Measurements from ENCODE around the gene NSUN6.
"Not testable (repeated sequence)": the region's sequence is repeated elsewhere in the genome, so short reads cannot be mapped to it uniquely, and the experiment has no call there.

The NSUN6 gene

DNA sequence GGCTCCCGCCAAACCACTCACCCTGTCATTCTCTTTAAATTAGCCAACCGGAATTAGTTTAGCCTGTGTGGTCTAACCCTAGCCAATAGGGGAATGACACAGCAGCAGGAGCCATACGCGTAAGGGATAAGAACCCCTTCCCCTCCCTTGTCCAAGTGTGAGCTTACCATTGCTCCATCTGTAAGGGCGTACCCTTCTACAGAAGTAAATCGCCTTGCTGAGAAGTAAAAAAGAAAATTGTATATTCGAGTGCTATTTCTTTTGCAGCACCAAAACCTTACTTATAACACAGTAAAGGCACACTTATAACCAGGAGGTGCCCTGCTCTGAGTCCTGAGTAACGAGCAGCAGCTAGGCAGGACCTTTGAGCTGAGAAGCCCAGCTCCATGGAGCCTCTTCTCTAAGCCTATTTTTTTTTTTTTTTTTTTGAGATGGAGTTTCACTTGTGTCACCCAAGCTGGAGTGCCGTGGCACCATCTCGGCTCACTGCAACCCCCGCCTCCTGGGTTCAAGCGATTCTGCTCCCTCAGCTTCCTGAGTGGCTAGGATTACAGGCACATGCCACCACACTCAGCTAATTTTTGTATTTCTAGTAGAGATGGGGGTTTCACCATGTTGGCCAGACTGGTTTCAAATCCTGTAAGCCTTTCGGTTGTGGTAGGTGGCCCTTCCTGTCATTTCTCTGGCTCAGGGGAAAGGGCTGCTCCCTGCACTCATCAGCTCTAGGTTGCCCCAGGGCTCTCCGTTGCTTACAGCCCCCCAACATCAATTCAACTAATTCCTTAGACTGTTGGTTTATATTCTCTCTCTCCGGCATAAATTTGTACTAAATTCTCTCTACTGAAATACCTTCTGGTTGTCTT is 73.3 kb downstream of the NSUN6 start:
- Histone ChIP-seq H3K9me3 (ENCODE audit: control insufficient read depth, insufficient read depth, low read depth, low read length) (peaks cover 36% of the 10 kb centered on the region), H3K36me3 (ENCODE audit: control insufficient read depth, insufficient read depth, low read length) (peaks cover 52% of the 10 kb centered on the region), H3K9ac (ENCODE audit: low read length) (no peak overlapping the region), H3K27me3 (ENCODE audit: control insufficient read depth, insufficient read depth, low read length) (no peaks in the 10 kb centered on the region), H3K27ac (ENCODE audit: low read depth, low read length) (no peak overlapping the region), H3K4me1 (ENCODE audit: control insufficient read depth, insufficient read depth, low read length) (no peaks in the 10 kb centered on the region), H3K4me3 (ENCODE audit: low read depth, low read length) (no peak overlapping the region)

DNA sequence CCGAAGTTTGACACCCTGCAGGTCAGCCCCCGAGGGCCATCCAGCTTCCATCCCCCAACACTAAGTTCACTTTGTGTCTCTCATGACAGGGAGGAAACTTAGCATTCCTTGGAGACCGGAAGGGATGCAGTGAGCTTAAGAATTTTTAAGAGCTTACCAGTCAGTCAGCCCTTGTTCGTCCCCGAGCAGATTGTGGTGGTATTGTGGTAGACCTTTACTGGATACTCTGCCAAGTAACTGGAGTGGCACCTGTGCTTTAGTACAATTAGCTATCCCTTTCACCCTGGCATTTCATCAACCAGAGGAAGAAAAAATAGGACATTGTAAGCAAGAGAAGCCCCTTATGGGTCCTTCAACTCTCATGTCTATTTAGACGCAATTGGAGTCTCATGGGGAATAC is 74.8 kb downstream of the NSUN6 start:
- Histone ChIP-seq H3K27me3 (ENCODE audit: control insufficient read depth, insufficient read depth, low read length) (no peaks in the 10 kb centered on the region), H3K9me3 (ENCODE audit: control insufficient read depth, insufficient read depth, low read depth, low read length) (peaks cover 51% of the 10 kb centered on the region), H3K9ac (ENCODE audit: low read length) (no peak overlapping the region), H3K4me3 (ENCODE audit: low read depth, low read length) (no peak overlapping the region), H3K4me1 (ENCODE audit: control insufficient read depth, insufficient read depth, low read length) (no peaks in the 10 kb centered on the region), H3K27ac (ENCODE audit: low read depth, low read length) (no peak overlapping the region), H3K36me3 (ENCODE audit: control insufficient read depth, insufficient read depth, low read length) (peaks cover 48% of the 10 kb centered on the region)

GRCh38 chr10:18572959-18573561 is 78.3 kb downstream of the NSUN6 start:
- H3K9me3 ChIP-seq (ENCODE audit: control insufficient read depth, insufficient read depth, low read depth, low read length): peaks cover 79% of the 10 kb centered on the region

GRCh38 chr10:18571780-18572179 is 79.6 kb downstream of the NSUN6 start:
- Histone ChIP-seq H3K27me3 (ENCODE audit: control insufficient read depth, insufficient read depth, low read length) (no peaks in the 10 kb centered on the region), H3K4me1 (ENCODE audit: control insufficient read depth, insufficient read depth, low read length) (no peaks in the 10 kb centered on the region), H3K9me3 (ENCODE audit: control insufficient read depth, insufficient read depth, low read depth, low read length) (peaks cover 80% of the 10 kb centered on the region), H3K4me3 (ENCODE audit: low read depth, low read length) (no peak overlapping the region), H3K36me3 (ENCODE audit: control insufficient read depth, insufficient read depth, low read length) (peaks cover 15% of the 10 kb centered on the region), H3K27ac (ENCODE audit: low read depth, low read length) (no peak overlapping the region), H3K9ac (ENCODE audit: low read length) (no peak overlapping the region)

More at GRCh38 chr10:18572959-18573561, 78.3 kb downstream of the NSUN6 start:
- Histone ChIP-seq H3K9ac (ENCODE audit: low read length) (no peak overlapping the region), H3K27ac (ENCODE audit: low read depth, low read length) (no peak overlapping the region), H3K4me3 (ENCODE audit: low read depth, low read length) (no peak overlapping the region), H3K36me3 (ENCODE audit: control insufficient read depth, insufficient read depth, low read length) (peaks cover 21% of the 10 kb centered on the region), H3K27me3 (ENCODE audit: control insufficient read depth, insufficient read depth, low read length) (no peaks in the 10 kb centered on the region), H3K4me1 (ENCODE audit: control insufficient read depth, insufficient read depth, low read length) (no peaks in the 10 kb centered on the region)

GRCh38 chr10:18571076-18571475 is 80.3 kb downstream of the NSUN6 start:
- no peaks in the 10 kb centered on the region for H3K27me3 ChIP-seq (ENCODE audit: control insufficient read depth, insufficient read depth, low read length)
- H3K4me1 ChIP-seq (ENCODE audit: control insufficient read depth, insufficient read depth, low read length): no peaks in the 10 kb centered on the region
- no peak overlapping the region for H3K9ac ChIP-seq (ENCODE audit: low read length)
- H3K4me3 ChIP-seq (ENCODE audit: low read depth, low read length): no peak overlapping the region
- H3K27ac ChIP-seq (ENCODE audit: low read depth, low read length): no peak overlapping the region
- H3K9me3 ChIP-seq (ENCODE audit: control insufficient read depth, insufficient read depth, low read depth, low read length): peaks cover 87% of the 10 kb centered on the region
- peaks cover 13% of the 10 kb centered on the region for H3K36me3 ChIP-seq (ENCODE audit: control insufficient read depth, insufficient read depth, low read length)

DNA sequence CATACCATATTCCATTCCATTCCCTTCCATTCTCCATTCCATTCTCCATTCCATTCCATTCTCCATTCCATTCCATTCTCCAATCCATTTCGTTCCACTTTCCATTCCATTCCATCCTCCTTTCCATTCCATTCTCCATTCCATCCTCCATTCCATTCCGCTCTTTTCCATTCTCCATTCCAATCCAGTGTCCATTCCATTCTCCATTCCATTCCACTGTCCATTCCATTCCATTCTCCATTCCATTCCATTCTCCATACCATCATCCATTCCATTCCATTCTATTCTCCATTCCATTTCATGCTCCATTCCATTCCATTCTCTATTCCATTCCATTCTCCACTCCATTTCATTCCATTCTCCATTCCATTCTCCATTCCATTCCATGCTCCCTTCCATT is 81.0 kb downstream of the NSUN6 start:
- not testable (repeated sequence) for H3K4me3 ChIP-seq (ENCODE audit: low read depth, low read length); H3K27ac ChIP-seq (ENCODE audit: low read depth, low read length); H3K27me3 ChIP-seq (ENCODE audit: control insufficient read depth, insufficient read depth, low read length); H3K9ac ChIP-seq (ENCODE audit: low read length); H3K4me1 ChIP-seq (ENCODE audit: control insufficient read depth, insufficient read depth, low read length)
- peaks cover 13% of the 10 kb centered on the region for H3K36me3 ChIP-seq (ENCODE audit: control insufficient read depth, insufficient read depth, low read length)
- peaks cover 94% of the 10 kb centered on the region for H3K9me3 ChIP-seq (ENCODE audit: control insufficient read depth, insufficient read depth, low read depth, low read length)

- H3K36me3 ChIP-seq (ENCODE audit: control insufficient read depth, insufficient read depth, low read length): no peaks in the 10 kb centered on the region; the same call in 1 of the 2 replicates
- H3K4me3 ChIP-seq (ENCODE audit: low read depth, low read length): no peak overlapping the region
- no peaks in the 10 kb centered on the region for H3K27me3 ChIP-seq (ENCODE audit: control insufficient read depth, insufficient read depth, low read length)
- peaks cover 100% of the 10 kb centered on the region for H3K9me3 ChIP-seq (ENCODE audit: control insufficient read depth, insufficient read depth, low read depth, low read length)
- no peak overlapping the region for H3K27ac ChIP-seq (ENCODE audit: low read depth, low read length)
- H3K9ac ChIP-seq (ENCODE audit: low read length): no peak overlapping the region
- H3K4me1 ChIP-seq (ENCODE audit: control insufficient read depth, insufficient read depth, low read length): no peaks in the 10 kb centered on the region
Measured at GRCh38 chr10:18567343-18567856, 84.0 kb downstream of the NSUN6 start.

- peaks cover 7% of the 10 kb centered on the region; the same call in 1 of the 2 replicates for H3K36me3 ChIP-seq (ENCODE audit: control insufficient read depth, insufficient read depth, low read length)
- H3K9me3 ChIP-seq (ENCODE audit: control insufficient read depth, insufficient read depth, low read depth, low read length): peaks cover 97% of the 10 kb centered on the region
- no peak overlapping the region for H3K27ac ChIP-seq (ENCODE audit: low read depth, low read length)
- no peaks in the 10 kb centered on the region for H3K4me1 ChIP-seq (ENCODE audit: control insufficient read depth, insufficient read depth, low read length)
- H3K9ac ChIP-seq (ENCODE audit: low read length): no peak overlapping the region
- H3K27me3 ChIP-seq (ENCODE audit: control insufficient read depth, insufficient read depth, low read length): no peaks in the 10 kb centered on the region
- H3K4me3 ChIP-seq (ENCODE audit: low read depth, low read length): no peak overlapping the region
Measured at GRCh38 chr10:18566177-18566576, 85.2 kb downstream of the NSUN6 start.

GRCh38 chr10:18565006-18565405 is 86.4 kb downstream of the NSUN6 start:
- Histone ChIP-seq H3K27me3 (ENCODE audit: control insufficient read depth, insufficient read depth, low read length) (no peaks in the 10 kb centered on the region), H3K36me3 (ENCODE audit: control insufficient read depth, insufficient read depth, low read length) (peaks cover 16% of the 10 kb centered on the region), H3K27ac (ENCODE audit: low read depth, low read length) (no peak overlapping the region), H3K4me3 (ENCODE audit: low read depth, low read length) (no peak overlapping the region), H3K9ac (ENCODE audit: low read length) (no peak overlapping the region), H3K9me3 (ENCODE audit: control insufficient read depth, insufficient read depth, low read depth, low read length) (peaks cover 94% of the 10 kb centered on the region), H3K4me1 (ENCODE audit: control insufficient read depth, insufficient read depth, low read length) (no peaks in the 10 kb centered on the region)

DNA sequence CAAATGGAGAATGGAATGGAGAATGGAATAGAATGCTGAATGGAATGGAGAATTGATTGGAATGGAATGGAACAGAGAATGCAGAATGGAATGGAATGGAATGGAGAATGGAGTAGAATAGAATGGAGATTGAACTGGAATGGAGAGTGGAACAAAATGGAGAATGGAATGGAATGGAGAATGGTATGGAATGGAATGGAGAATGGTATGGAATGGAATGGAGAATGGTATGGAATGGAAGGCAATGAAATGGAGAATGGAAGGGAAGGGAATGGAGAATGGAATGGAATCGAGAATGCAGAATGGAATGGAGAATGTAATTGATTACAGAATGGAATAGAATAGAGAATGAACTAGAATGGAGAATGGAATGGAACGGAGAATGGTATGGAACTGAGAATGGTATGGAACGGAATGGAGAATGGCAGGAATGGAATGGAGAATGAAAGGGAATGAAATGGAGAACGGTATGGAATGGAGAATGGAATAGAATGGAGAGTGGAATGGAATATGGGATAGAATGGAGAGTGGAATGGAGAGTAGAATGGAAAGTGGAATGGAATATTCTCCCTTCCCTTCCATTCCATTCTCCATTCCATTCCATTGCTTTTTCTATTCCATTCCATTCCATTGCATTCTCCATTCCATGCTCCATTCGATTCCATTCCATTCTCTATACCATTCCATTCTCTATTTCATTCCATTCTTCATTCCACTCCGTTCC is 88.2 kb downstream of the NSUN6 start:
- no peaks in the 10 kb centered on the region for H3K4me1 ChIP-seq (ENCODE audit: control insufficient read depth, insufficient read depth, low read length)
- H3K27me3 ChIP-seq (ENCODE audit: control insufficient read depth, insufficient read depth, low read length): no peaks in the 10 kb centered on the region
- H3K9me3 ChIP-seq (ENCODE audit: control insufficient read depth, insufficient read depth, low read depth, low read length): peaks cover 94% of the 10 kb centered on the region
- H3K4me3 ChIP-seq (ENCODE audit: low read depth, low read length): no peak overlapping the region
- H3K36me3 ChIP-seq (ENCODE audit: control insufficient read depth, insufficient read depth, low read length): peaks cover 35% of the 10 kb centered on the region
- no peak overlapping the region for H3K27ac ChIP-seq (ENCODE audit: low read depth, low read length)
- no peak overlapping the region for H3K9ac ChIP-seq (ENCODE audit: low read length)
